ENCODE results near the gene METTL4.
"Not testable (repeated sequence)": the region's sequence is repeated elsewhere in the genome, so short reads cannot be mapped to it uniquely, and the experiment has no call there.

The METTL4 gene

GRCh38 chr18:2568129-2568528 lies 3.2 kb downstream of the METTL4 start:
- DNase-seq (ENCODE audit: insufficient read length, low spot score) (no peak), FAIRE-seq (no peak)

DNA sequence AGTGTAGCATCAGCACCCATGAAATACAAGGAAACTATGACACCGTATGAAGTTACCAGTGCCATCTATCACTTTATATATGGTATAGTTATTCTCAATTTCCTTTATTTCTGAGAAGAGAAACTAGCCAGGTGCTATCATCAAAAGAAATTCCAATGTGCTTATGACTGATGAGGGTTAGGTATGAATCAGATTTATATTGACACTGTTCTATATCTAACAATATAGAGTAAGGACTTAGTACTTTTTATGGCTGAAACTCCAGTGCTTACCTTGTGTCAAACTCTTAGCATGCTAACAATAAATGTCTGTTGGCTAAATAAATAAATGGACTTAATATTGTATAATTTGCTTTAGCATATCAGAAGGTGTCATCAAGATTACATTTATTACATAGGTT lies 6.9 kb downstream of the METTL4 start:
- FAIRE-seq (no peak), DNase-seq (ENCODE audit: insufficient read length, low spot score) (no peak)

DNA sequence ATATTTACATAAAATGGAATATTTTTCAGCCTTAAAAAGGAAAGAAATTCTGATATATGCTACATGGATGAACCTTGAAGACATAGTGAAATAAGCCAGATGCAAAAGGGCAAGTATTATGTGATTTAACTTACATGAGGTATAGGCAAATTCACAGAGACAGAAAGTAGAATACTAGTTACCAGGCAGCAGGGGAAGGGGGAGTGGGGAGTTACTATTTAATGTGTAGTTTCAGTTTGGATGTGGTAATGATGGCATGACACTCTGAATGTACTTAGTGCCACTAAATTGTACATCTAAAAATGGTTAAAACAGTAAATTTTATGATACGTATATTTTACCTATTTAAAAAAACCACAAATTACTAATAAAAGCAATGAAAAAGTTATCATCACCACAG lies 12.1 kb downstream of the METTL4 start:
- FAIRE-seq (no peak), DNase-seq (ENCODE audit: insufficient read length, low spot score) (no peak)

DNA sequence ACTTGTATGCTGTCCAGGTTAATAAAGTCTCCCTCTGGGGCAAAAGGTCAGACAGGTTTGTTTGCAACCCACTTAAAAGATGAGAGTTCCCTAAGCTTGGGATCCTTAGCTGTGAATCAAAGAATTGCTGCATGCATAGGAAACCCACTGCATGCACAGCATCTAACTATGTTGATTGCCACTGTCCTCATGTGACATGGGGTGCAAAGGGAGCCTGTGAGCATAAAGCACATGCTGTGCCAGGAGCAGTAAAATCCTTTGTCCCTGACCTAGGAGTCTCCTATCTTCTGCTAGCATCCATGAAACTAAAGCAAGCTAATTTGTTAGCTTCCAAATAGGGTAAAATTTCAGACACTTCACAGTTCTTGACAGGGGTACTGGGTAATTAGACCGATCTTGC lies 13.8 kb downstream of the METTL4 start:
- FAIRE-seq = no peak
- DNase-seq (ENCODE audit: insufficient read length, low spot score) = no peak

DNA sequence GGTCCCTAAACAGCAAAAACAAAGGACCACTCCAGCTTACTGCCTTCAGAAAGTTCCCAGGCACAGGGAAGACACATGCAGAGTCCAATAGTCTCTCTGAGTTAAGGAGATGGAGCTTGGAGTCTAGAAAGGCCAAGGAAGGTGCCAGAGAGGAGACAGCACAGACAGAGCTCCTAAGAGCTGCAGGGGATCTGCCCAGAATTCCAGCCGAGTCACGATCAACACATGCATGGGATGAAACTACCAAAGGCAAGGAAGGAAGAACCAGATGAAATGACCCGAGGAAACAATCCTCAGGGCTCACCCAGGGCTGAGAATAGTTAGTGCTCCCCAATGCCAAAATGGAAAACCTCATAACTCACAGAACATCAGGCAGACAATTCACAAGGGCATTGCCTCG lies 15.4 kb downstream of the METTL4 start:
- DNase-seq (ENCODE audit: insufficient read length, low spot score) = no peak
- FAIRE-seq = no peak

GRCh38 chr18:2554696-2555095 lies 16.6 kb downstream of the METTL4 start:
- no peak for FAIRE-seq
- no peak for DNase-seq (ENCODE audit: insufficient read length, low spot score)

GRCh38 chr18:2551425-2551824 lies 19.9 kb downstream of the METTL4 start:
- FAIRE-seq (no peak), DNase-seq (ENCODE audit: insufficient read length, low spot score) (no peak)

- FAIRE-seq (no peak), DNase-seq (ENCODE audit: insufficient read length, low spot score) (no peak)
Observed at GRCh38 chr18:2549462-2549861, 21.8 kb downstream of the METTL4 start.

GRCh38 chr18:2547477-2548087 lies 23.7 kb downstream of the METTL4 start:
- DNase-seq (ENCODE audit: insufficient read length, low spot score) (peak; percentile 14), FAIRE-seq (no peak)

DNA sequence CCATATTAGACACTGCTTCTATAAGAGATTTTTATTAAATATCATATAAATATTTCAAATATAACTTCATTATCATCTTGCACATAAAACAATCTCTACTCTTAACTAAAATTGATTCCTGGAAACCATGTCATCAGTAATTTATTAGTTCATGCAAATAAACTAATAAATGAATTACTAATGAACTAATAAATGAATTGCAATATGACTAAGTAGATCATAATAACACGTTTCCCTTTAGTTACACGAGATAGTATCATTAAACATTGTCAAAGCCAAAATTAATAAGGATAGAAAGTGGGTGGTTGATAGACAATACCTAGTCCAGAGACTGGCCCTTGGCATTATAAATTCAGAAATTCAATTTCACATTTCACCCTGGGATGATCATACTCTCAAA lies 26.1 kb downstream of the METTL4 start:
- FAIRE-seq = no peak
- no peak for DNase-seq (ENCODE audit: insufficient read length, low spot score)

GRCh38 chr18:2541925-2542563 lies 29.3 kb downstream of the METTL4 start:
- peak; percentile 14 for DNase-seq (ENCODE audit: insufficient read length, low spot score)
- FAIRE-seq = not testable (repeated sequence)

GRCh38 chr18:2540575-2540974 lies 30.7 kb downstream of the METTL4 start:
- FAIRE-seq (no peak), DNase-seq (ENCODE audit: insufficient read length, low spot score) (no peak)

DNA sequence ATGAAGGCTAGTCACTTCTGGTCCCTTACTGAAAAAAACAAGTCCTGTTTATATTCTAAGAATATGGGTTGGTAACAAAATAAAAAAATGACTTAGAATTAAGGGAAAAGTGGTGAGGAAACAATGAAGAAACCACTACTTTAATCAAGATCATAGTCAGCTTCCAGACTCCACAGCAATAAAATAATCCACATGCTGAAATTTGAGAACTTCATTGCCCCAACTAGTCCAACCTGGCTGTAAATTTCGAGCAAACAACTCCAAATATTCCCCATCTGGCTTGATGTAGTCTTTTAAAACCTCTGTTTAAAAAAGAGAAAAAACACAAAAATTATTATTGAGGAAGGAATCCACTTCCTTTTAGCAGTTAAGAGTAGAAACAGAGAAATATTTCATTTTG lies 32.5 kb downstream of the METTL4 start:
- DNase-seq (ENCODE audit: insufficient read length, low spot score) = no peak
- FAIRE-seq = no peak

GRCh38 chr18:2538236-2538635 lies 33.1 kb downstream of the METTL4 start:
- FAIRE-seq (no peak), DNase-seq (ENCODE audit: insufficient read length, low spot score) (no peak)

DNA sequence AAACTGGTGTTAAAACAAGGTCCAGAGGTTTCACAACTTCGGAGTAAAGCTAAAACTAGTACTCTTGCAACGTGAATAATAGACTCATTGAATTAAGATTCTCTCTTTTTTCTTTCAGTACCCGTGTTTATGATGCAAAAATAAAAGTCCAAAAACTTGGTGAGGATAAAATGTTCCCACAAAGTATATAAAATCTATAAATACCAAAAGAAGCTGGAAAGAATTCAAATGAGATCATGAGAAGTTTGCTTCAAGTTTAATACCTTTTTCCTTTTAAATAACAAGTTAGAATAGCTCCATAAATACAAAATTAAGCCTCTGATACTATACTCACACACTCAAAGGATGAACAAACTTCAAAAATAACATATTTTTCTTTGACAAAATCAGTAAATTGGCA lies 34.0 kb downstream of the METTL4 start:
- FAIRE-seq = no peak
- no peak for DNase-seq (ENCODE audit: insufficient read length, low spot score)

- FAIRE-seq (no peak), DNase-seq (ENCODE audit: insufficient read length, low spot score) (peak; percentile 47)
Observed at GRCh38 chr18:2536493-2536892, 34.8 kb downstream of the METTL4 start.

DNA sequence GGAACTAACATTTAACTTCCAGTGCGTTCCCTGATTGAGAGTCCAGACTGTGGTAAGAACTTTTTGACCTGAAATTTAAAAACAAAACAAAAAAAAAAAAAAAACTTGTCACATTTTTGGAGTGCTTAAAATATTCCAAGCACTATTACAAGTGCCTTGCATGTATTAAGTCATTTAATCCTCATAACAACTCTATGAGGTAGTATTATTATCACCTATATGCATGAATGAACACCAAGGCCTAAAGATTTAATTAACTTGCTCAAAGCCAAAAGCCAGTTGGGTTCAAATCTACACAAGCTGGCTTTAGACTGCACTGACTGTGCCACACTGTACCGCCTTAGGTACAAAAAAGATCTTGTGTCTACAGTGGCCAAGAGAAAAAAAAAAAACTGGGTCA lies 35.2 kb downstream of the METTL4 start:
- no peak for FAIRE-seq
- no peak for DNase-seq (ENCODE audit: insufficient read length, low spot score)

GRCh38 chr18:2535419-2535910 lies 35.8 kb downstream of the METTL4 start:
- FAIRE-seq = no peak

GRCh38 chr18:2534906-2535305 lies 36.4 kb downstream of the METTL4 start:
- no peak for DNase-seq (ENCODE audit: insufficient read length, low spot score)
- no peak for FAIRE-seq

More at GRCh38 chr18:2535419-2535910, 35.8 kb downstream of the METTL4 start:
- DNase-seq (ENCODE audit: insufficient read length, low spot score) = no peak

DNA sequence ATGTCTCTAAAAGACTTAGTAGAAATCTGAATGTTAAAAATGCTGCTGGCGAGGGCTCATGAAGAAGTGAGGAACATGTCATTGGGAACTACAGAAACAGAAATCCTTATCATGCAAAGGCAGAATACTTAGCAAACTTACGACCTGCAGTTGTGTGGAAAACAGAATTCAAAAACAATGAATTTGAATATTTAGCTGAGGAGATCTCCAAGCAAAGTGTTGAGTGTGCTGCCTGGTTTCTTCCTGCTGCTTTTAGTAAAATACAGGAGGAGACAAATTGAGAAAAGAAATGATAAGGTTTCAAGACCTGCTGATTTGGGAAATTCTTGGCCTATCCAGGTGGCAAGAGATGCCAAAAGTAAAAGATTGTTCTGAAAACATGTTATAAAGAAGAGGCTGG lies 38.5 kb downstream of the METTL4 start:
- DNase-seq (ENCODE audit: insufficient read length, low spot score) (no peak), FAIRE-seq (no peak)

- FAIRE-seq (no peak), DNase-seq (ENCODE audit: insufficient read length, low spot score) (no peak)
Observed at GRCh38 chr18:2531751-2532150, 39.6 kb downstream of the METTL4 start.

DNA sequence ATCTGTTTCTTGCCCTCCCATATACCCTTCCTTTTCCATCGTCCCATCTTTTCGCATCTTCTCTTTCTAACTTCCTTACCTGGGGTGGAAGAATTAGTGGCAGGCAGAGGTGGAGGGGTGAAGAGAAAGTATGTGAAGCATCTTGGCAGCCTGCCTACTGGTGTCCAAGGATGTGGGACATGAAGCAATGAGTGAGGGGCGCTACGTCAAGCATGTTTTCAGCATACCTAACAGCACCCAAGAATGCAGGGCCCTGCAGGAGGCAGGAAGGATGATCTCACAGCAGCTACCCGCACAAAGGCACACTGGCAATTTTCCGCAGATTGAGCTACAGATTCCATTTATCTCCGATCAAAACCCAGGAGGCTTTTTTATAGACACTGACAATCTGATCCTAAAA lies 42.2 kb downstream of the METTL4 start:
- no peak for FAIRE-seq
- DNase-seq (ENCODE audit: insufficient read length, low spot score) = peak; percentile 42

- FAIRE-seq = no peak
Observed at GRCh38 chr18:2526329-2526728, 45.0 kb downstream of the METTL4 start.

More at GRCh38 chr18:2526329-2526728, 45.0 kb downstream of the METTL4 start:
- DNase-seq (ENCODE audit: insufficient read length, low spot score) = no peak

All from HTR-8/SVneo (cell line).